OCI-LY1 (cell line): ENCODE results near the gene ADD2.

ENCODE experiments used
- H2AFZ ChIP-seq: fragments of 200-600 bp; sonication (generic), shearing (Covaris generic); 2 replicates; pipeline ENCODE4 v1.6.0; 2014; ENCODE audit warnings: antibody characterized with exemption, mild to moderate bottlenecking, low read length
- H3F3A ChIP-seq: fragments of 200-600 bp; sonication (generic), shearing (Covaris generic); 2 replicates; pipeline ENCODE4 v1.6.0; 2014; ENCODE audit warnings: mild to moderate bottlenecking, antibody characterized with exemption, low read length, moderate library complexity; ENCODE audit not compliant: insufficient read depth
- H3K27ac ChIP-seq: fragments of 200-600 bp; sonication (generic); 2 replicates; pipeline ENCODE4 v1.5.1; 2014; ENCODE audit warnings: low read length, mixed run types, mild to moderate bottlenecking, low read depth; ENCODE audit not compliant: poor library complexity, severe bottlenecking
- H3K27me3 ChIP-seq: fragments of 200-600 bp; sonication (generic); 2 replicates; pipeline ENCODE4 v1.6.0; 2014; ENCODE audit warnings: antibody characterized with exemption, mild to moderate bottlenecking, low read length, moderate library complexity; ENCODE audit not compliant: insufficient read depth
- H3K36me3 ChIP-seq: fragments of 200-600 bp; sonication (generic); 2 replicates; pipeline ENCODE4 v1.6.1; 2014; ENCODE audit warnings: mild to moderate bottlenecking, antibody characterized with exemption, low read length, moderate library complexity, mixed read lengths; ENCODE audit not compliant: insufficient read depth
- H3K4me1 ChIP-seq: fragments of 200-600 bp; sonication (generic); 2 replicates; pipeline ENCODE4 v1.5.1; 2014; ENCODE audit warnings: mild to moderate bottlenecking, low read length, moderate library complexity; ENCODE audit not compliant: insufficient read depth, severe bottlenecking
- H3K4me2 ChIP-seq: fragments of 200-600 bp; sonication (generic), shearing (Covaris generic); 2 replicates; pipeline ENCODE4 v1.6.1; 2014; ENCODE audit warnings: low read length
- H3K4me3 ChIP-seq: fragments of 200-600 bp; sonication (generic); 2 replicates; pipeline ENCODE4 v1.5.1; 2014; ENCODE audit warnings: low read length, low read depth, mild to moderate bottlenecking, mixed read lengths; ENCODE audit not compliant: poor library complexity, severe bottlenecking
- H3K79me2 ChIP-seq: fragments of 200-600 bp; shearing (Covaris generic); 2 replicates; pipeline ENCODE4 v1.6.1; 2016; ENCODE audit warnings: mixed run types, low read length, mixed read lengths; ENCODE audit not compliant: insufficient read depth
- H3K9ac ChIP-seq: fragments of 200-600 bp; sonication (generic), shearing (Covaris generic); 2 replicates; pipeline ENCODE4 v1.6.1; 2014; ENCODE audit warnings: mild to moderate bottlenecking, low read length, mixed read lengths
- H3K9me2 ChIP-seq: fragments of 200-600 bp; sonication (generic), shearing (Covaris generic); 2 replicates; pipeline ENCODE4 v1.6.1; 2014; ENCODE audit warnings: low read depth, mild to moderate bottlenecking, low read length, mixed read lengths
- H3K9me3 ChIP-seq: fragments of 200-600 bp; shearing (Covaris generic); 2 replicates; pipeline ENCODE4 v1.6.1; 2014; ENCODE audit warnings: low read length, mixed read lengths
- H4K20me1 ChIP-seq: fragments of 200-600 bp; sonication (generic), shearing (Covaris generic); 2 replicates; pipeline ENCODE4 v1.6.0; 2016; ENCODE audit warnings: mild to moderate bottlenecking, low read length; ENCODE audit not compliant: insufficient read depth
- CTCF ChIP-seq: fragments of 200-600 bp; sonication (generic), shearing (Covaris generic); IDR thresholded peaks from 2 replicates; pipeline ENCODE4 v1.5.1; 2017; ENCODE audit warnings: mild to moderate bottlenecking, antibody characterized with exemption, low read length, moderate library complexity, mixed read lengths
- EZH2 ChIP-seq: fragments of 200-600 bp; sonication (generic), shearing (Covaris generic); IDR thresholded peaks from 2 replicates; pipeline ENCODE4 v1.8.0; 2017; ENCODE audit warnings: borderline replicate concordance, mixed run types, mild to moderate bottlenecking, antibody characterized with exemption, low read length, moderate library complexity, mixed read lengths

ADD2 gene

GRCh38 chr2:70638561-70638960 is 129.4 kb downstream of the ADD2 start:
- Histone ChIP-seq H2AFZ (no peak overlapping the region), H3K4me1 (no peaks in the 10 kb centered on the region), H3K79me2 (no peaks in the 10 kb centered on the region), H3K27ac (no peak overlapping the region), H3K9me2 (no peaks in the 10 kb centered on the region), H3K27me3 (no peaks in the 10 kb centered on the region), H3K36me3 (no peaks in the 10 kb centered on the region), H3K9ac (no peak overlapping the region), H3K4me3 (no peak overlapping the region), H3F3A (no peaks in the 10 kb centered on the region), H4K20me1 (no peaks in the 10 kb centered on the region), H3K4me2 (no peak overlapping the region), H3K9me3 (no peaks in the 10 kb centered on the region)
- TF ChIP-seq CTCF (no peak), EZH2 (no peak)

GRCh38 chr2:70633508-70633907 is 134.5 kb downstream of the ADD2 start:
- Histone ChIP-seq H3K4me2 (no peak overlapping the region), H3K36me3 (no peaks in the 10 kb centered on the region), H3K9me3 (no peaks in the 10 kb centered on the region), H3K4me1 (no peaks in the 10 kb centered on the region), H4K20me1 (no peaks in the 10 kb centered on the region), H2AFZ (no peak overlapping the region), H3K27ac (no peak overlapping the region), H3K4me3 (no peak overlapping the region), H3F3A (no peaks in the 10 kb centered on the region), H3K9me2 (no peaks in the 10 kb centered on the region), H3K79me2 (no peaks in the 10 kb centered on the region), H3K27me3 (no peaks in the 10 kb centered on the region), H3K9ac (no peak overlapping the region)
- TF ChIP-seq CTCF = no peak
- no peak for TF ChIP-seq EZH2

- H3K4me3 ChIP-seq = no peak overlapping the region
- H3K4me1 ChIP-seq = no peaks in the 10 kb centered on the region
- H3K79me2 ChIP-seq = no peaks in the 10 kb centered on the region
- H3K9me3 ChIP-seq = no peaks in the 10 kb centered on the region
- TF ChIP-seq EZH2 (no peak), CTCF (no peak)
- no peaks in the 10 kb centered on the region for H3K27me3 ChIP-seq
- H3K9ac ChIP-seq = no peak overlapping the region
- no peaks in the 10 kb centered on the region for H4K20me1 ChIP-seq
- H2AFZ ChIP-seq = no peak overlapping the region
- no peaks in the 10 kb centered on the region for H3K36me3 ChIP-seq
- H3K27ac ChIP-seq = no peak overlapping the region
- no peaks in the 10 kb centered on the region for H3F3A ChIP-seq
- no peak overlapping the region for H3K4me2 ChIP-seq
- no peaks in the 10 kb centered on the region for H3K9me2 ChIP-seq
These were observed 135.0 kb downstream of the ADD2 start for GRCh38 chr2:70632966-70633365.
